T-helper 1 cell treated with Interleukin-12 subunit alpha and Interleukin-12 subunit beta and Interleukin-4 antibody, amounts not matched to agents 30 μg/mL and 1 μg/mL, for 36 hours (primary cell): ENCODE measurements around the gene AACS.
"Not testable (repeated sequence)": the region's sequence is repeated elsewhere in the genome, so short reads cannot be mapped to it uniquely, and the experiment has no call there.

Experiments used
- H3K27ac Mint-ChIP-seq: one replicate; pipeline ENCODE4 v1.8.0; 2021; ENCODE audit warnings: mild to moderate bottlenecking, mixed read lengths
- H3K27me3 Mint-ChIP-seq: one replicate; pipeline ENCODE4 v1.8.0; 2021; ENCODE audit warnings: low read depth, mixed read lengths
- H3K36me3 Mint-ChIP-seq: one replicate; pipeline ENCODE4 v1.8.0; 2021; ENCODE audit warnings: low read depth, mixed read lengths
- H3K4me1 Mint-ChIP-seq: one replicate; pipeline ENCODE4 v1.8.0; 2021; ENCODE audit warnings: low read depth, mixed read lengths
- H3K4me3 Mint-ChIP-seq: one replicate; pipeline ENCODE4 v1.8.0; 2021; ENCODE audit warnings: mild to moderate bottlenecking, moderate library complexity, mixed read lengths
- H3K9me3 Mint-ChIP-seq: one replicate; pipeline ENCODE4 v1.8.0; 2021; ENCODE audit warnings: mixed read lengths

Gene AACS

DNA sequence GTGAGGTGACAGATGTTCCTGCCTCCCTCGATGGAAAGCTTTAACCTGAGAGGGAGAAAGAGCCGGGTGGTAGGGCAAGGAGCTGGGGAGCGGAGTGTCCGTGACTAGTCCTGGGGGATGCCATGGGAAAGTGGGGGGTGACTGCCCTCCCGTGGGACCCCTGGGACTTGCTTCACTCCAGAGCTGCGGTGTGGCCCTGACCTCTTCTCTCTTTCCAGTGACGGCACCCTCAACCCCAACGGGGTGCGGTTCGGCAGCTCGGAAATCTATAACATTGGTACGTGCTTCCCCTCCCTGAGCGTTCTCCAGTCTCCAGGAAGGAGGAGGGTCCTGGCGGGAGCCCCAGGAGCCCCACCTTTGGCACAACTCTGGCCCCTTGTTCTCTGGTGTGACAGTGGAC lies 69.3 kb downstream of the AACS start:
- H3K36me3 Mint-ChIP-seq, result peaks cover 3% of the 10 kb centered on the region
- H3K4me1 Mint-ChIP-seq, result no peaks in the 10 kb centered on the region
- H3K27ac Mint-ChIP-seq, result no peak overlapping the region
- H3K4me3 Mint-ChIP-seq, result no peak overlapping the region
- no peaks in the 10 kb centered on the region for H3K27me3 Mint-ChIP-seq
- no peaks in the 10 kb centered on the region for H3K9me3 Mint-ChIP-seq

DNA sequence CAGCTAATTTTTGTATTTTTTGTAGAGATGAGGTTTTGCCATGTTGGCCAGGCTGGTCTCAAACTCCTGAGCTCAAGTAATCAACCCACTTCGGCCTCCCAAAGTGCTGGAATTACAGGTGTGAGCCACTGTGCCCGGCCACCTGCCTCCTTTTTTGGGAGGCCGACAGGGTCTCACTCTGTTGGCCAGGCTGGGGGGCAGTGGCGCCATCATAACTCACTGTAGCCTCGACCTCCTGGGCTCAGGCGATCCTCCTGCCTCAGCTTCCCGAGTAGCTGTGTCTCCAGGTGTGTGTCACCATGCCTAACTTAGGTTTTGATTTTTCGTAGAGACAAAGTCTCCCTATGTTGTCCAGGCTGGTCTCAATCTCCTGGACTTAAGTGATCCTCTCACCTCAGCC lies 70.7 kb downstream of the AACS start:
- Mint-ChIP-seq H3K36me3 (peaks cover 3% of the 10 kb centered on the region), H3K4me1 (no peaks in the 10 kb centered on the region), H3K27me3 (no peaks in the 10 kb centered on the region), H3K4me3 (no peak overlapping the region), H3K9me3 (no peaks in the 10 kb centered on the region), H3K27ac (no peak overlapping the region)

DNA sequence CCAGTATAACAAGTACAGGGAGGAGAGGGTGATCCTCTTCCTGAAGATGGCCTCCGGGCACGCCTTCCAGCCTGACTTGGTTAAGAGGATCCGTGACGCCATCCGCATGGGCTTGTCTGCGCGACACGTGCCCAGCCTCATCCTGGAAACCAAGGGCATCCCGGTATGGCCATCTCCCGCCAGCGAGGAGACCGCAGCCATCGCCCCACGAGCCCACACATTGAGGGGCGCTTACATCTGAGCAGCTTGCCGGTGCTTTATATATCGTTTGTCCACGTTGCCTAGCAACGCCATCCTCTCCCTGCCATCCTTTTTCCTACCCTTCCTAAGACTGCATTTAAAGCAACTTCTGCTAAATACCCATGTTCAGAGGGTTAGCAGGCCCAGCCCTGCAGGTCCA lies 71.5 kb downstream of the AACS start:
- H3K4me1 Mint-ChIP-seq, result no peaks in the 10 kb centered on the region
- no peak overlapping the region for H3K27ac Mint-ChIP-seq
- H3K4me3 Mint-ChIP-seq, result no peak overlapping the region
- no peaks in the 10 kb centered on the region for H3K27me3 Mint-ChIP-seq
- H3K36me3 Mint-ChIP-seq, result peaks cover 3% of the 10 kb centered on the region
- H3K9me3 Mint-ChIP-seq, result no peaks in the 10 kb centered on the region

DNA sequence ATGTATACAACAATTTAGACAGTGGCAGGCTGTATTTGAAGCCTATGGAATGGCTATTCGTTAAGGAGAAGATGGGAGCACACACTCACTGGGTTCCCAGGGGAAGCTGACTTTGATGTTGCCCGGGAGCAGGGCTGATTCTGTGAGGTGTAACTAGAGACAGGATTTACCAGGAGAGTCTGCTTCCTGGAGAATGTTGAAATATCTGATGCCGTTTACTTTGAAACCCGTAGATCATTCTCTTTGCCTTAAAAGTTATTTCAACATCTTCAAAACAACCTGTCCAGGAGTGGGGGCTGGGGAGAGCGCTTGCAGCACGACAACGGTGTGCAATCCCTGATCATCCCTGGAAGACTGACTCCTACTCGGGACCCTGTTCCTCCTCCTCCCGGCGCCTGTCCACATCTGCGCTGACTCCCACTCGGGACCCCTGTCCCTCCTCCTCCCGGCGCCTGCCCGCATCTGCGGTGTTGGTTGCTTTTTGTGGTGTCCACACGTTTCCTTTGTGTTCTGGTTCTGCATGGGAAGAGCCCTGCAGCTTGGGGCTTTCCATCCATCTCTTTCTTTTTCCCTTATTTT lies 72.6 kb downstream of the AACS start:
- H3K36me3 Mint-ChIP-seq, result no peaks in the 10 kb centered on the region
- no peaks in the 10 kb centered on the region for H3K27me3 Mint-ChIP-seq
- H3K27ac Mint-ChIP-seq, result no peak overlapping the region
- H3K4me1 Mint-ChIP-seq, result no peaks in the 10 kb centered on the region
- no peak overlapping the region for H3K4me3 Mint-ChIP-seq
- no peaks in the 10 kb centered on the region for H3K9me3 Mint-ChIP-seq

DNA sequence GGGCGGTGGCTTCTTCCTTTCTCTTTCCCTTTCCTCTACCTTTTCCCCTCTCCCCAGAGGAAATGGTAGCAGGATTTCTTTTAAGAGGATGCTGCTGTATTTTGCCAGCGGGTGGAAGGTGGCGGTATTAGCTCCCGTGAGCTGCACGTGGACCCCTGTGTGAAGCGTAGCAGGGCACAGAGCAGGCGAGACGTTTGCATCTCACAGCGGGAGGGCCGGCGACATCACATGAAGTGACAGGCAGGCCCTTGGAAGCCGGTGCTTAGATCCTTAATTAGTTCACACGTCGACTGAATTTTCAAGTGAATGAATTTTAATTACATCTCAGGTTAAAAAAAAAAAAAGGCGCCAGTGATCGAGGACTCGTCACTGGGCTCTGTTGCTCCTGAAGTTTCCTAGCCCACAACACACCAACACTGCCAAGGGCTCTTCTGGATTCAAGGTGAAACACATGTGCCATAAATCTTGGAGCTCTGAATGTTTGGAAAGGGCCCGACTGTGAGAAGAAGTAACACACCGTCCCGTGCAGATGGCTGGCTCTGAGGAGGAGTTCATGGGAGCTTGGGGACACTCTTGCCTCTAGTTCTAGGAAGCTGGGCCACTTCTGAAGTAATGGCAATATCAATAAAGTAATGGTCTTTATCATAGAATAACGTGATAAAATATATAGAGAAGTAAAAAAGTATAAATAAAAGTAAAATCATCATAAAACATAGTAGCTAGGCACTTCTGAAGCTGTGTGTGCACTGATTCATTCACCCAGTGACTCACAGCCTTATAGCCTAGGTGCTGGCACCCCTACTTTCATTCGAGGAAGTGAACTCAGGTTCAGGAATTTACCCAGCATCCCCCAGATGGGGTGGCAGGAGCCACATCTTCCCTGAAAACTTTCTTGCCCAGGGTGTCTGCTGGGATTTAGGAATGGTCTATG lies 75.3 kb downstream of the AACS start:
- no peaks in the 10 kb centered on the region for H3K36me3 Mint-ChIP-seq
- H3K27me3 Mint-ChIP-seq, result no peaks in the 10 kb centered on the region
- no peak overlapping the region for H3K27ac Mint-ChIP-seq
- H3K4me3 Mint-ChIP-seq, result no peak overlapping the region
- H3K4me1 Mint-ChIP-seq, result no peaks in the 10 kb centered on the region
- no peaks in the 10 kb centered on the region for H3K9me3 Mint-ChIP-seq

DNA sequence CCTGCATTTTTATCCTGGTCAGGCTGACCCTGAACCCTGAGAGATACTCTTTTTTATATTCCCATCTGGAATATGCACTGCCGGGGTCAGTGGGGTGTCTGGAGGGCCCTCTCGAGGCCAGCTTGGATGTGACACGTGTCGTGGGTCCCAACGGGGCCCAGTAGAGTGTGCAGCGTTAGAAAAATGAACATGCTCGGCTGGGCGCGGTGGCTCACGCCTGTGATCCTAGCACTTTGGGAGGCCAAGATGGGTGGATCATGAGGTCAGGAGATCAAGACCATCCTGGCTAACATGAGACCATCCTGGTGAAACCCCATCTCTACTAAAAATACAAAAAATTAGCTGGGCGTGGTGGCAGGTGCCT lies 76.0 kb downstream of the AACS start:
- H3K4me1 Mint-ChIP-seq, H3K4me3 Mint-ChIP-seq, H3K36me3 Mint-ChIP-seq, H3K27me3 Mint-ChIP-seq, H3K9me3 Mint-ChIP-seq, H3K27ac Mint-ChIP-seq: not testable (repeated sequence)

DNA sequence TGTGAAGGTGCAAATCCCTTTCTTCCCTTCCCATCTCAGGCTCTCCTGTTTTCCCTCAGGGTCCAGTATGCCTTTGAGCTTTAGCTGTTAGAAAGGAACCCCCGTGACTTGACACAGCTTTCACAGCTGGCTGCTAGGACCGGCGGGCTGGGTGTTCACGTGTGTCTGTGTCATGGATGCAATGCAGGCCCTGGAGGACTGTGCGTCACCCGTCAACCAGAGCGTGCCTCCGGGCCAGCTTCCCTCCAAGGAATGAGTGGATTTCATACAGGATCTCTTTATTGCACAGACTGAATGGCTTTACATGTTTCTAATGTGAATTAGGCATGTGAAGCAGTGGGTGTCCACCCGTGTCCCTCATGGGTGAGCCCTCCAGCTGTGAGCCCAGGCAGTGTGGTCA lies 77.4 kb downstream of the AACS start:
- H3K4me3 Mint-ChIP-seq, result no peak overlapping the region
- no peaks in the 10 kb centered on the region for H3K9me3 Mint-ChIP-seq
- no peaks in the 10 kb centered on the region for H3K4me1 Mint-ChIP-seq
- no peaks in the 10 kb centered on the region for H3K36me3 Mint-ChIP-seq
- H3K27me3 Mint-ChIP-seq, result no peaks in the 10 kb centered on the region
- H3K27ac Mint-ChIP-seq, result no peak overlapping the region

DNA sequence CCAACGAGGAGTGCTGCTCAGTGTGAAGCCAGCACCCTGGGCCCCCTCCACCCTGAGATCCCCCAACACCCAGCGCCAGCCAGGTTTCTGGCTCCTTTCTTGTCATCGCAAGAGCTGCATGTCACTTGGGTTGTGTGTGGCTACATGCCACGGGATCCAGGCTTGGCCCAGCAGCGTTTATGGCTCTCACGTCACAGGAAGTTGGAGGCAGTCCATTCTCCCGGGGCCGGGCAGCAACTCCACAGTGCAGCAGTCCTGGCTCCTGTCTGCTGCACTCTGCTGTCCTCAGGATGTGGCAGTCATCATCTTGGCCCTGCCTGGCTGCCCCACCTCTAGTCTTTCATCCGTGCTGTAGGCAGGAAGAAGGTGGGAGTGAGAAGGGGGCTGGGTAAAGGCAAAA lies 78.3 kb downstream of the AACS start:
- H3K9me3 Mint-ChIP-seq, result no peaks in the 10 kb centered on the region
- no peak overlapping the region for H3K4me3 Mint-ChIP-seq
- no peaks in the 10 kb centered on the region for H3K4me1 Mint-ChIP-seq
- no peaks in the 10 kb centered on the region for H3K27me3 Mint-ChIP-seq
- H3K27ac Mint-ChIP-seq, result no peak overlapping the region
- no peaks in the 10 kb centered on the region for H3K36me3 Mint-ChIP-seq

DNA sequence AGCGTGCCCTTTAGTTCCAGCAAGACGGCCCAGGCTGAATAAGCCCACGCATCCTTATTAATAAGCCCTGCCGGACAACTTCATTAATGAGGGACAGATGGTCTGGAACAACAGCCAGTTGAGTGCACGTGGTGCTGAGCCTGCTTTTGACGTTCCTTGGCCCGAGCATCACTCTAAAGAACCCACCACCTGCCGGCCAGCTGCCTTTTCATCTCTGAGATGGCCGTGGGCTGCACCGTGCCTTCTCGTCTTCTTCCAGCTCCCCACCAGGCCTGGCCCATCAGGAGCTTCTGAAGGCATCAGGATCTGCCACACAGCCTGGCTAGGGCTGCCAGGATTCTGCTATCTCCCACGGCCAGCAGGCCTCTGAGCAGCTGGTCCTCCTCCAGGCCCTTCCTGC lies 80.0 kb downstream of the AACS start:
- Mint-ChIP-seq H3K27ac (no peak overlapping the region), H3K4me1 (no peaks in the 10 kb centered on the region), H3K9me3 (no peaks in the 10 kb centered on the region), H3K36me3 (no peaks in the 10 kb centered on the region), H3K27me3 (no peaks in the 10 kb centered on the region), H3K4me3 (no peak overlapping the region)

DNA sequence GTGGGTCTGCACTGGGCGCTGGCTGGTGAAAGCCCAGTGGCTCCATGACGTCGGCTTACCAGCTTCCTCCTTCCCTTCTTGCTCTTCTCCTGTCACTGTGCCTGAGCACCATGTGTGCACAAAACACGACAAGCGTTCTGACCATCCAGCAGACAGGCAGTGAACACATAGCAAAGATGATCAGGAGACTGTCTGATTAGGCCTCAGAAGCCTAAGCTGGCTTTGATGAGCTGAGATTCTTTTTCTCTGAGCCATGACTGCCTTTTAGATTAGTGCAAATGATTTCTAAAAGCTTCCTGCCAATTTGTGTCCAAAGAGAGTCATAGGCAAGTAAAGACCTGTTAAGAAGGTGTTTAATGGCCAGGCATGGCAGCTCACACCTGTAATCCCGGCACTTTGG lies 83.1 kb downstream of the AACS start:
- no peak overlapping the region for H3K27ac Mint-ChIP-seq
- H3K4me1 Mint-ChIP-seq, result no peaks in the 10 kb centered on the region
- H3K36me3 Mint-ChIP-seq, result no peaks in the 10 kb centered on the region
- no peaks in the 10 kb centered on the region for H3K9me3 Mint-ChIP-seq
- no peaks in the 10 kb centered on the region for H3K27me3 Mint-ChIP-seq
- H3K4me3 Mint-ChIP-seq, result no peak overlapping the region

DNA sequence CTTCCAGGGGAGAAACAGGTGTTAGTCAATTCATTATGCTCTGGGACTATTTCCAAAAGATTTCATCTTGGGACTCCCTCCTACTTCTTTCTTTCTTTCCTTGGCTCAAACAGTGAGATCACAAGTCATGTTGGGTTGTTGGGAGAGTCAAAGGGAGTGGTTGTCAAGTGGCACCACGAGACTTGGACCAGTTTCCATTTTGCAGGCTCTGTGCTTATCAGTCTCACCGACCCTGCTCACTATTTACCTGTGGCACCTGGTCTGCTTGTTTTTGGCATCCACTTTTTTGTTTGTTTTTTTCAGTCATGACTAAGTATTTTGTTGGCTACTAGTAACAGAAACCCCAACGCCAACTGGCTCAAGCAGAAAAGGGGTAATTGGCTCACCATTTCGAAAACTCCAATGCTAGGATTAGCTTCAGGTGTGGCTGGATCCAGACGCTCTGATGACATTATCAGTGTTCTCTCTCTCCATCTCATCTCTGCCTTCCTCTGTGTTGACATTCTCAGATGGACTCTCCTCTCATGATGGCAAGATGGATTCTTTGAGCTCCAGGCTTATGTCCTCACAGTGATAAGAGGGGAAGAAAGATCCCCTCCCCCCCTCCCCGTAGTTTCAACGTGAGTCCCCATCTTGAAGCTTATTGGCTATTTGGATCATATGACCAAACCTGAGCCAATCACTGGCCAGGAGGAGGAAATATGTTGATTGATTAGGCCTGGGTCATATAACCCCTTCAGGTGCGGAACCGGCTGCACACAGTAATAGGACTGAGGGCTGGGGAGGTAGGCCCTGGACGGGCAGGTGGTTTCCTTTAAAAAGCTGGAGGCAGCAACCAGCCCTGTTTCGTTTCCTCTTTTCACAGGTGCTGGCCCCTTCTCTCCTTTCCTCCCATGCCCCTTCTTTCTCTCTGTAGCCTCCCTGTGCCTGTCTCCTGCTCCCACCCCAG lies 84.2 kb downstream of the AACS start:
- Mint-ChIP-seq H3K9me3 (no peaks in the 10 kb centered on the region), H3K4me3 (no peak overlapping the region), H3K27me3 (no peaks in the 10 kb centered on the region), H3K4me1 (no peaks in the 10 kb centered on the region), H3K36me3 (no peaks in the 10 kb centered on the region), H3K27ac (no peak overlapping the region)

DNA sequence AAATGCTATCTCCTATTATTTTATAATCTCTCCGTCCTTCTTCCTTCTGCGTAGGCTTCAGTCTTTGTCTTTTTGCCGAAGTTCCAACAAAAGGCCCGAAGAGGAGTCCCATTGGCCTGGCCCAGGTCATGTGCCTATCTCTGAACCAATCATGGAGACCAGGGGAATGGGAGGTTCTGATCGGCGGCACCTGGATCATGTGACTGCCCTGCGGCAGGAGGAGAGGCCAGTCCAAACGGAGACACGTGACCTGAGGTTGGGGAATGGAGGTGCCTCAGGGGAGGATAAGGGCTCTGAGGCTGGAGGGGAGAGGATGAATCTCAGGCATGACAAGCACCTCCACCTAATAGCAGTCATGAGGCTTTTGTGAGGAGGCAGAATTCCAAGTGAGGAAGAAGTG lies 86.0 kb downstream of the AACS start:
- Mint-ChIP-seq H3K36me3 (no peaks in the 10 kb centered on the region), H3K9me3 (no peaks in the 10 kb centered on the region), H3K4me3 (no peak overlapping the region), H3K4me1 (no peaks in the 10 kb centered on the region), H3K27me3 (no peaks in the 10 kb centered on the region), H3K27ac (no peak overlapping the region)

DNA sequence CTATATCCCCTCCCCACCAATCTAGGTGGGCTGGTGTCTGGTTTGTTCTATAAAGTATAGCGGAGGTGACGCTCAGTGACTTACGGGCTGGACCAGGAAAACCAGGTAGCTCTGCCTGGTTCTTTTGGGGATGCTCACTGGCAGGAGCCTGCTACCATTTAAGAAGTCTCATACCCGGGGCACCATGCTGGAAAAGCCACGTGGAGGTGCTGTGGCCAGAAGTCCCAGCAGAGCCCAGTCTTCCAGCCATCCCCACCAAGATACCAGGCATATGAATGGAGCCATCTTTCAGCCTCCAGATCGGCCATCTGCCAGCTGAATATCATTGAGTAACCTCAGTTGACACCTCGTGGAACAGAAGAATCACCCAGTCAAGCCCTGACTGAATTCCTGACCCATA lies 87.2 kb downstream of the AACS start:
- Mint-ChIP-seq H3K27me3 (no peaks in the 10 kb centered on the region), H3K27ac (no peak overlapping the region), H3K4me1 (no peaks in the 10 kb centered on the region), H3K36me3 (no peaks in the 10 kb centered on the region), H3K4me3 (no peak overlapping the region), H3K9me3 (no peaks in the 10 kb centered on the region)

DNA sequence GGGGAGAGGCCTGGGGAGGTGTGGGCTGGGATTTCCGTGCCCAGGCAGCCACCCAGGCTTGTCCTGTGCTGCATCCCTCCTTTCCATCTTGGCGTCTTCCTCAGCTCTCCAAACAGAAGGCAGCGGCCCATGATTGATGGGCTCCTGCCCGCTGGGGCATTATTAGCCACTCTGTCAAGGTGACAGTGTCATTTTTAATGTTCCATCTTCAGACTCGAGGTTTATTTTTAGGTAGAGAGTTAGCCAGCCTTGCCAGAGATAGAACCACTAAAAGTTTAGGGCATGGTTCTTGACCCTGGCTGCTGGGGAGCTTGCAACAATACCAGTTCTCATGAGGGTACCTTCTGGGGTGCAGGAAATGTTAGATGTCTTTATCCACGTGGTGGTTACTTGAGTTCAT lies 90.1 kb downstream of the AACS start:
- no peaks in the 10 kb centered on the region for H3K27me3 Mint-ChIP-seq
- H3K36me3 Mint-ChIP-seq, result no peaks in the 10 kb centered on the region
- H3K9me3 Mint-ChIP-seq, result no peaks in the 10 kb centered on the region
- no peaks in the 10 kb centered on the region for H3K4me1 Mint-ChIP-seq
- no peak overlapping the region for H3K27ac Mint-ChIP-seq
- no peak overlapping the region for H3K4me3 Mint-ChIP-seq

DNA sequence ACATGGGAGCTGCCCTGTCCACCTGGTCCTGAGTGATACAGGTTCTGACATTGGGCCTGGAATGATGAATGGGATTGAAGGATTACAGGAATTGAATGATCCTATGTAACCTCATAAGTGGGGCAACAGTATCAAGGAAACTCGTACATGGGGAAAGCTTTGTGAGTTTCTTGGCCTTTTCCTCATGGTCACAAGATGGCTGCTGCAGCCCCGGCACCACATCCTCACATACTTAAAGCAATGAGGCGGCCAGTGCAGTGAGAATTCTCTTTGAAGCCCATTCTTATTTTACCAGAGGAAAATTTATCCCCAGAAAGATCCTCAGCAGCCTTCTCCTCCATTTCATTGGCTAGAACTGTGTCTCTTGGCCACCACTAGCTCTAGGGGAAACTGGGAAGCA lies 91.9 kb downstream of the AACS start:
- Mint-ChIP-seq H3K36me3 (no peaks in the 10 kb centered on the region), H3K4me1 (no peaks in the 10 kb centered on the region), H3K27me3 (peaks cover 5% of the 10 kb centered on the region), H3K27ac (no peak overlapping the region), H3K9me3 (no peaks in the 10 kb centered on the region), H3K4me3 (no peak overlapping the region)
